OCI-LY1 (cell line): ENCODE measurements around the gene P2RY11.

ENCODE experiments used
- H2AFZ ChIP-seq: fragments of 200-600 bp; sonication (generic), shearing (Covaris generic); 2 replicates; pipeline ENCODE4 v1.6.0; 2014; ENCODE audit warnings: antibody characterized with exemption, mild to moderate bottlenecking, low read length
- H3F3A ChIP-seq: fragments of 200-600 bp; sonication (generic), shearing (Covaris generic); 2 replicates; pipeline ENCODE4 v1.6.0; 2014; ENCODE audit warnings: mild to moderate bottlenecking, antibody characterized with exemption, low read length, moderate library complexity; ENCODE audit not compliant: insufficient read depth
- H3K27ac ChIP-seq: fragments of 200-600 bp; sonication (generic); 2 replicates; pipeline ENCODE4 v1.5.1; 2014; ENCODE audit warnings: low read length, mixed run types, mild to moderate bottlenecking, low read depth; ENCODE audit not compliant: poor library complexity, severe bottlenecking
- H3K27me3 ChIP-seq: fragments of 200-600 bp; sonication (generic); 2 replicates; pipeline ENCODE4 v1.6.0; 2014; ENCODE audit warnings: antibody characterized with exemption, mild to moderate bottlenecking, low read length, moderate library complexity; ENCODE audit not compliant: insufficient read depth
- H3K36me3 ChIP-seq: fragments of 200-600 bp; sonication (generic); 2 replicates; pipeline ENCODE4 v1.6.1; 2014; ENCODE audit warnings: mild to moderate bottlenecking, antibody characterized with exemption, low read length, moderate library complexity, mixed read lengths; ENCODE audit not compliant: insufficient read depth
- H3K4me1 ChIP-seq: fragments of 200-600 bp; sonication (generic); 2 replicates; pipeline ENCODE4 v1.5.1; 2014; ENCODE audit warnings: mild to moderate bottlenecking, low read length, moderate library complexity; ENCODE audit not compliant: insufficient read depth, severe bottlenecking
- H3K4me2 ChIP-seq: fragments of 200-600 bp; sonication (generic), shearing (Covaris generic); 2 replicates; pipeline ENCODE4 v1.6.1; 2014; ENCODE audit warnings: low read length
- H3K4me3 ChIP-seq: fragments of 200-600 bp; sonication (generic); 2 replicates; pipeline ENCODE4 v1.5.1; 2014; ENCODE audit warnings: low read length, low read depth, mild to moderate bottlenecking, mixed read lengths; ENCODE audit not compliant: poor library complexity, severe bottlenecking
- H3K79me2 ChIP-seq: fragments of 200-600 bp; shearing (Covaris generic); 2 replicates; pipeline ENCODE4 v1.6.1; 2016; ENCODE audit warnings: mixed run types, low read length, mixed read lengths; ENCODE audit not compliant: insufficient read depth
- H3K9ac ChIP-seq: fragments of 200-600 bp; sonication (generic), shearing (Covaris generic); 2 replicates; pipeline ENCODE4 v1.6.1; 2014; ENCODE audit warnings: mild to moderate bottlenecking, low read length, mixed read lengths
- H3K9me2 ChIP-seq: fragments of 200-600 bp; sonication (generic), shearing (Covaris generic); 2 replicates; pipeline ENCODE4 v1.6.1; 2014; ENCODE audit warnings: low read depth, mild to moderate bottlenecking, low read length, mixed read lengths
- H3K9me3 ChIP-seq: fragments of 200-600 bp; shearing (Covaris generic); 2 replicates; pipeline ENCODE4 v1.6.1; 2014; ENCODE audit warnings: low read length, mixed read lengths
- H4K20me1 ChIP-seq: fragments of 200-600 bp; sonication (generic), shearing (Covaris generic); 2 replicates; pipeline ENCODE4 v1.6.0; 2016; ENCODE audit warnings: mild to moderate bottlenecking, low read length; ENCODE audit not compliant: insufficient read depth
- EZH2 ChIP-seq: fragments of 200-600 bp; sonication (generic), shearing (Covaris generic); IDR thresholded peaks from 2 replicates; pipeline ENCODE4 v1.8.0; 2017; ENCODE audit warnings: borderline replicate concordance, mixed run types, mild to moderate bottlenecking, antibody characterized with exemption, low read length, moderate library complexity, mixed read lengths
- TF ChIP-seq, protein P1 (sequence below): fragments of 200-600 bp; sonication (generic), shearing (Covaris generic); IDR thresholded peaks from 2 replicates; pipeline ENCODE4 v1.5.1; 2017; ENCODE audit warnings: mild to moderate bottlenecking, antibody characterized with exemption, low read length, moderate library complexity, mixed read lengths

P2RY11 gene

DNA sequence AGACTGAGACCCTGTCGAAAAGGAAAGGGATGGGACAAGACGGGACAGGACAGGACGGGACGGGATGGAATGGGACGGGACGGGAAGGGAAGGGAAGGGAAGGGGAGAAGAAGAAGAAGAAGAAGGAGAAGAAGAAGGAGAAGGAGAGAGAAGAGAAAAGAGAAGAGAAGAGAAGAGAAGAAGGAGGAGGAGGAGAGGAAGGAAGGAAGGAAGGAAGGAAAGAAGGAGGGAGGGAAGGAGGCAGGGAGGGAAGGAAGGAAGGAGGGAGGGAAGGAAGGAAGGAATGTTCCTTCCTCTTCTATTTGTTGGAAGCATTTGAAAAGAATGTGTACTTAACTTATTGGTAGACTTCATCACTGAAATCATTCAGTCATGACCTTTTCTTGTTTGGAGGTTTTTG is 35.0 kb upstream of the P2RY11 start:
- no peak overlapping the region for H3K4me3 ChIP-seq
- no peak overlapping the region for H3K9ac ChIP-seq
- no peak overlapping the region for H3K4me2 ChIP-seq
- no peaks in the 10 kb centered on the region for H3K9me3 ChIP-seq
- H3K27ac ChIP-seq: no peak overlapping the region
- 0 out of 2 replicates have a peak, but pooled peaks cover 3% of the 10 kb centered on the region for H3K27me3 ChIP-seq
- no peak overlapping the region for H2AFZ ChIP-seq
- no peaks in the 10 kb centered on the region for H3K9me2 ChIP-seq
- no peaks in the 10 kb centered on the region for H3K4me1 ChIP-seq
- H3K36me3 ChIP-seq: no peaks in the 10 kb centered on the region
- TF ChIP-seq, protein P1, sequence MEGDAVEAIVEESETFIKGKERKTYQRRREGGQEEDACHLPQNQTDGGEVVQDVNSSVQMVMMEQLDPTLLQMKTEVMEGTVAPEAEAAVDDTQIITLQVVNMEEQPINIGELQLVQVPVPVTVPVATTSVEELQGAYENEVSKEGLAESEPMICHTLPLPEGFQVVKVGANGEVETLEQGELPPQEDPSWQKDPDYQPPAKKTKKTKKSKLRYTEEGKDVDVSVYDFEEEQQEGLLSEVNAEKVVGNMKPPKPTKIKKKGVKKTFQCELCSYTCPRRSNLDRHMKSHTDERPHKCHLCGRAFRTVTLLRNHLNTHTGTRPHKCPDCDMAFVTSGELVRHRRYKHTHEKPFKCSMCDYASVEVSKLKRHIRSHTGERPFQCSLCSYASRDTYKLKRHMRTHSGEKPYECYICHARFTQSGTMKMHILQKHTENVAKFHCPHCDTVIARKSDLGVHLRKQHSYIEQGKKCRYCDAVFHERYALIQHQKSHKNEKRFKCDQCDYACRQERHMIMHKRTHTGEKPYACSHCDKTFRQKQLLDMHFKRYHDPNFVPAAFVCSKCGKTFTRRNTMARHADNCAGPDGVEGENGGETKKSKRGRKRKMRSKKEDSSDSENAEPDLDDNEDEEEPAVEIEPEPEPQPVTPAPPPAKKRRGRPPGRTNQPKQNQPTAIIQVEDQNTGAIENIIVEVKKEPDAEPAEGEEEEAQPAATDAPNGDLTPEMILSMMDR: no peak
- no peak for TF ChIP-seq EZH2
- no peaks in the 10 kb centered on the region for H3K79me2 ChIP-seq
- H3F3A ChIP-seq: no peaks in the 10 kb centered on the region
- H4K20me1 ChIP-seq: no peaks in the 10 kb centered on the region

DNA sequence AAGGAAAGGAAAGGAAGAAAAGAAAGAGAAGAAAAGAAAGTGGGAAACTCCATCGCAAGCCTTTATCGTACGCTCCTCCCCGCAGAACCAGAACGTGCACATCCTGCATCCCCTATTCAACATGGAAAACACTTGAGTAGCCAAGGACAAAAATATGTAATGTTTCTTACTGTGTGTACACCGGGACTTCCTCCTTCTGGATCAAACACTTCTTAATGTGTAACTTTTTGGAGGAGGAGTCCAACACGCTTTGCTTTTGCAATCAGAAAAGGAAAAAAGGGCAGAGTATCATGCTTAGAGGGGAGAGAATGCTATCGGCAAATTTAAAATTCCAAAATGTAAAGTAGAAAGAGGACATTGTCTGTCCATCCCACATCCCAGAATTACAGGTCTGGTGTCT is 33.2 kb upstream of the P2RY11 start:
- 0 out of 2 replicates have a peak, but pooled peaks cover 3% of the 10 kb centered on the region for H3K27me3 ChIP-seq
- H3K4me2 ChIP-seq: no peak overlapping the region
- TF ChIP-seq EZH2: no peak
- H3F3A ChIP-seq: no peaks in the 10 kb centered on the region
- no peak overlapping the region for H3K4me3 ChIP-seq
- no peaks in the 10 kb centered on the region for H3K9me3 ChIP-seq
- H3K9me2 ChIP-seq: no peaks in the 10 kb centered on the region
- H3K4me1 ChIP-seq: no peaks in the 10 kb centered on the region
- no peaks in the 10 kb centered on the region for H3K79me2 ChIP-seq
- H3K9ac ChIP-seq: no peak overlapping the region
- no peaks in the 10 kb centered on the region for H4K20me1 ChIP-seq
- no peak overlapping the region for H3K27ac ChIP-seq
- no peak overlapping the region for H2AFZ ChIP-seq
- no peaks in the 10 kb centered on the region for H3K36me3 ChIP-seq

DNA sequence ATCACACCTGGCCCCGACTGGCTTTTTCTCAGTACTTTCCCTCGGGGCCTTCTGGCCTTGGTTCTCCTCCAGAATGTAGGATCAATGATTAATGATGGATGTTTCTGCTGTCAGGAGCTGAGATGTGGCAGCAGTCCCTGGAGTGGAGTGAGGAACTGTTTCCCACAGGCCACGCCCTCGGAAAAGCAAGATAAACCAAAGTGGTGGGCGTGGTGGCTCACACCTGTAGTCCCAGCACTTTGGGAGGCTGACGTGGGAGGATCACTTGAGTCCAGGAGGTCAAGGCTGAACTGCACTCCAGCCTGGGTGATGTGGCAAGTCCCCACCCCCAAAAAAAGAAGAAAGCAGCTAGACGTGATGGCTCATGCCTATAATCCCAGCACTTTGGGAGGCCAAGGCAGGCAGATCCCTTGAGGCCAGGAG is 32.5 kb upstream of the P2RY11 start:
- TF ChIP-seq, protein P1: no peak
- TF ChIP-seq EZH2: no peak
- Histone ChIP-seq H3K9ac (no peak overlapping the region), H3K36me3 (no peaks in the 10 kb centered on the region), H2AFZ (no peak overlapping the region), H4K20me1 (no peaks in the 10 kb centered on the region), H3K79me2 (no peaks in the 10 kb centered on the region), H3K27me3 (0 out of 2 replicates have a peak, but pooled peaks cover 3% of the 10 kb centered on the region), H3K4me1 (no peaks in the 10 kb centered on the region), H3F3A (no peaks in the 10 kb centered on the region), H3K27ac (no peak overlapping the region), H3K9me2 (no peaks in the 10 kb centered on the region), H3K4me2 (no peak overlapping the region), H3K4me3 (no peak overlapping the region), H3K9me3 (no peaks in the 10 kb centered on the region)

DNA sequence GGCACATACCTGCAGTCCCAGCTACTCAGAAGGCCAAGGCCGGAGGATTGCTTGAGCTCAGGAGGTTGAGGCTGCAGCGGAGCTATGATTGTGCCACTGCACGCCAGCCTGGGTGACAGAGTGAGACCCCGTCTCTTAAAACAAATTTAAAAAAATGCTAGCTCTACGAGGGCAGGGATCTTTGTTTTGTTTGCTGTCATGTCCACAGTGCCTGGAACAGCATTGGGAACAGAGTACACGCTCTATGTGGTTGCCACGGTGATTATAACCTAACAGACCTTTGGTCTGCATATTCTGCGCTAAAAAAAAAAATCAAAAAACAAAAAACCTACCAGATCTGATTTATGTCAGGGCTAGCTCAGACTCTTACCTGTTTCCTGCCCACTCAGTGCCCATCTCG is 27.6 kb upstream of the P2RY11 start:
- H3K27ac ChIP-seq: no peak overlapping the region
- no peak overlapping the region for H3K4me2 ChIP-seq
- H3K9me3 ChIP-seq: no peaks in the 10 kb centered on the region
- no peak overlapping the region for H3K9ac ChIP-seq
- H3K36me3 ChIP-seq: peaks cover under 1% of the 10 kb centered on the region; the same call in 1 of the 2 replicates
- H3K4me3 ChIP-seq: no peak overlapping the region
- H3F3A ChIP-seq: no peaks in the 10 kb centered on the region
- TF ChIP-seq EZH2: no peak
- TF ChIP-seq, protein P1: no peak
- no peaks in the 10 kb centered on the region for H3K79me2 ChIP-seq
- H3K4me1 ChIP-seq: peaks cover 15% of the 10 kb centered on the region
- H3K9me2 ChIP-seq: no peaks in the 10 kb centered on the region
- no peaks in the 10 kb centered on the region for H4K20me1 ChIP-seq
- no peak overlapping the region for H2AFZ ChIP-seq
- no peaks in the 10 kb centered on the region for H3K27me3 ChIP-seq
